ENCODE data around the gene SLC13A2.

The SLC13A2 gene

GRCh38 chr17:28523186-28523585 lies 49.7 kb downstream of the SLC13A2 start:
- no peaks in the 10 kb centered on the region for H3K36me3 ChIP-seq (ENCODE audit: insufficient read depth, low read length)
- H3K9me3 ChIP-seq (ENCODE audit: control insufficient read depth, insufficient read depth, low read length) = no peaks in the 10 kb centered on the region
- H3K9ac ChIP-seq (ENCODE audit: low read depth, low read length) = no peak overlapping the region
- H3K4me1 ChIP-seq (ENCODE audit: insufficient read depth, low read length) = peaks cover 9% of the 10 kb centered on the region; the same call in 1 of the 2 replicates

GRCh38 chr17:28523876-28524275 lies 50.4 kb downstream of the SLC13A2 start:
- Histone ChIP-seq H3K4me1 (ENCODE audit: insufficient read depth, low read length) (peaks cover 9% of the 10 kb centered on the region; the same call in 1 of the 2 replicates), H3K9ac (ENCODE audit: low read depth, low read length) (no peak overlapping the region), H3K9me3 (ENCODE audit: control insufficient read depth, insufficient read depth, low read length) (no peaks in the 10 kb centered on the region), H3K36me3 (ENCODE audit: insufficient read depth, low read length) (no peaks in the 10 kb centered on the region)

GRCh38 chr17:28524476-28525424 lies 51.3 kb downstream of the SLC13A2 start:
- H3K4me1 ChIP-seq (ENCODE audit: insufficient read depth, low read length) = peaks cover 9% of the 10 kb centered on the region; the same call in 1 of the 2 replicates
- H3K9me3 ChIP-seq (ENCODE audit: control insufficient read depth, insufficient read depth, low read length) = no peaks in the 10 kb centered on the region
- H3K9ac ChIP-seq (ENCODE audit: low read depth, low read length) = no peak overlapping the region
- H3K36me3 ChIP-seq (ENCODE audit: insufficient read depth, low read length) = no peaks in the 10 kb centered on the region

GRCh38 chr17:28526381-28526780 lies 52.9 kb downstream of the SLC13A2 start:
- H3K36me3 ChIP-seq (ENCODE audit: insufficient read depth, low read length) = no peaks in the 10 kb centered on the region
- no peak overlapping the region for H3K9ac ChIP-seq (ENCODE audit: low read depth, low read length)
- H3K4me1 ChIP-seq (ENCODE audit: insufficient read depth, low read length) = peaks cover 9% of the 10 kb centered on the region; the same call in 1 of the 2 replicates
- H3K9me3 ChIP-seq (ENCODE audit: control insufficient read depth, insufficient read depth, low read length) = no peaks in the 10 kb centered on the region

GRCh38 chr17:28527181-28527681 lies 53.8 kb downstream of the SLC13A2 start:
- no peaks in the 10 kb centered on the region for H3K36me3 ChIP-seq (ENCODE audit: insufficient read depth, low read length)
- no peak overlapping the region for H3K9ac ChIP-seq (ENCODE audit: low read depth, low read length)
- H3K9me3 ChIP-seq (ENCODE audit: control insufficient read depth, insufficient read depth, low read length) = no peaks in the 10 kb centered on the region
- H3K4me1 ChIP-seq (ENCODE audit: insufficient read depth, low read length) = peaks cover 9% of the 10 kb centered on the region; the same call in 1 of the 2 replicates

- H3K9ac ChIP-seq (ENCODE audit: low read depth, low read length) = no peak overlapping the region
- H3K36me3 ChIP-seq (ENCODE audit: insufficient read depth, low read length) = no peaks in the 10 kb centered on the region
Observed at GRCh38 chr17:28527859-28528258, 54.4 kb downstream of the SLC13A2 start.

GRCh38 chr17:28528327-28529012 lies 55.0 kb downstream of the SLC13A2 start:
- no peaks in the 10 kb centered on the region for H3K9me3 ChIP-seq (ENCODE audit: control insufficient read depth, insufficient read depth, low read length)
- H3K36me3 ChIP-seq (ENCODE audit: insufficient read depth, low read length) = no peaks in the 10 kb centered on the region
- H3K4me1 ChIP-seq (ENCODE audit: insufficient read depth, low read length) = peaks cover 12% of the 10 kb centered on the region; the same call in 1 of the 2 replicates
- H3K9ac ChIP-seq (ENCODE audit: low read depth, low read length) = no peak overlapping the region

More at GRCh38 chr17:28527859-28528258, 54.4 kb downstream of the SLC13A2 start:
- Histone ChIP-seq H3K9me3 (ENCODE audit: control insufficient read depth, insufficient read depth, low read length) (no peaks in the 10 kb centered on the region), H3K4me1 (ENCODE audit: insufficient read depth, low read length) (peaks cover 11% of the 10 kb centered on the region; the same call in 1 of the 2 replicates)

GRCh38 chr17:28529013-28529400 lies 55.6 kb downstream of the SLC13A2 start:
- H3K4me1 ChIP-seq (ENCODE audit: insufficient read depth, low read length) = peaks cover 12% of the 10 kb centered on the region; the same call in 1 of the 2 replicates
- H3K36me3 ChIP-seq (ENCODE audit: insufficient read depth, low read length) = no peaks in the 10 kb centered on the region
- no peak overlapping the region for H3K9ac ChIP-seq (ENCODE audit: low read depth, low read length)
- no peaks in the 10 kb centered on the region for H3K9me3 ChIP-seq (ENCODE audit: control insufficient read depth, insufficient read depth, low read length)

GRCh38 chr17:28530250-28530649 lies 56.8 kb downstream of the SLC13A2 start:
- Histone ChIP-seq H3K9me3 (ENCODE audit: control insufficient read depth, insufficient read depth, low read length) (no peaks in the 10 kb centered on the region), H3K36me3 (ENCODE audit: insufficient read depth, low read length) (no peaks in the 10 kb centered on the region), H3K9ac (ENCODE audit: low read depth, low read length) (no peak overlapping the region), H3K4me1 (ENCODE audit: insufficient read depth, low read length) (peaks cover 6% of the 10 kb centered on the region; the same call in 1 of the 2 replicates)

GRCh38 chr17:28530926-28531325 lies 57.5 kb downstream of the SLC13A2 start:
- H3K9ac ChIP-seq (ENCODE audit: low read depth, low read length) = no peak overlapping the region
- no peaks in the 10 kb centered on the region for H3K9me3 ChIP-seq (ENCODE audit: control insufficient read depth, insufficient read depth, low read length)
- H3K36me3 ChIP-seq (ENCODE audit: insufficient read depth, low read length) = no peaks in the 10 kb centered on the region
- peaks cover 3% of the 10 kb centered on the region; the same call in 1 of the 2 replicates for H3K4me1 ChIP-seq (ENCODE audit: insufficient read depth, low read length)

GRCh38 chr17:28532050-28532960 lies 58.9 kb downstream of the SLC13A2 start:
- Histone ChIP-seq H3K9ac (ENCODE audit: low read depth, low read length) (no peak overlapping the region), H3K9me3 (ENCODE audit: control insufficient read depth, insufficient read depth, low read length) (no peaks in the 10 kb centered on the region), H3K4me1 (ENCODE audit: insufficient read depth, low read length) (peaks cover 3% of the 10 kb centered on the region; the same call in 1 of the 2 replicates), H3K36me3 (ENCODE audit: insufficient read depth, low read length) (no peaks in the 10 kb centered on the region)

GRCh38 chr17:28533091-28533807 lies 59.8 kb downstream of the SLC13A2 start:
- H3K36me3 ChIP-seq (ENCODE audit: insufficient read depth, low read length) = no peaks in the 10 kb centered on the region
- no peaks in the 10 kb centered on the region for H3K9me3 ChIP-seq (ENCODE audit: control insufficient read depth, insufficient read depth, low read length)
- peaks cover 3% of the 10 kb centered on the region; the same call in 1 of the 2 replicates for H3K4me1 ChIP-seq (ENCODE audit: insufficient read depth, low read length)

GRCh38 chr17:28534740-28535375 lies 61.4 kb downstream of the SLC13A2 start:
- no peaks in the 10 kb centered on the region for H3K36me3 ChIP-seq (ENCODE audit: insufficient read depth, low read length)
- H3K4me1 ChIP-seq (ENCODE audit: insufficient read depth, low read length) = peaks cover 3% of the 10 kb centered on the region; the same call in 1 of the 2 replicates
- no peaks in the 10 kb centered on the region for H3K9me3 ChIP-seq (ENCODE audit: control insufficient read depth, insufficient read depth, low read length)
- H3K9ac ChIP-seq (ENCODE audit: low read depth, low read length) = no peak overlapping the region

More at GRCh38 chr17:28533091-28533807, 59.8 kb downstream of the SLC13A2 start:
- H3K9ac ChIP-seq (ENCODE audit: low read depth, low read length) = no peak overlapping the region

Data from ES-I3 (cell line).